Stimulated activated CD8-positive, alpha-beta memory T cell treated with anti-CD3 and anti-CD28 coated beads, Interleukin-7, amount 100 ng/mL, for 1 hour (primary cell): ENCODE results near the gene MYCBPAP.

Experiments
- DNase-seq, 2 donors: peaks; one replicate each; pipeline ENCODE4 v3.0.0-alpha.2; 2020; ENCODE audit warnings: low read depth in 2 of 2

Gene MYCBPAP

DNA sequence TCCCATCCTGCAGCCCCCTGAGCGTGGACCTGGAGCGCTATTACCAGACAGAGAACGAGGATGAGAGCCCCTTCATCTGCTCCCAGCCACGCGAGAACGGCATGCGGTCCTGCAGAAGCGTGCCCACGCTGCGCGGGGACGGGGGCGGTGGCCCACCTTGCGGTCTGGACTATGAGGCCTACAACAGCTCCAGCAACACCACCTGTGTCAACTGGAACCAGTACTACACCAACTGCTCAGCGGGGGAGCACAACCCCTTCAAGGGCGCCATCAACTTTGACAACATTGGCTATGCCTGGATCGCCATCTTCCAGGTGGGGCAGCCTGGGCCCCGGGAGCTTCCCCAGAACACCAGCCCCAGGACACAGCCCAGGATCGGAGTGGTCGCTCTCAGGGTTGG, 64.3 kb downstream of the MYCBPAP start:
- no peak for DNase-seq

DNA sequence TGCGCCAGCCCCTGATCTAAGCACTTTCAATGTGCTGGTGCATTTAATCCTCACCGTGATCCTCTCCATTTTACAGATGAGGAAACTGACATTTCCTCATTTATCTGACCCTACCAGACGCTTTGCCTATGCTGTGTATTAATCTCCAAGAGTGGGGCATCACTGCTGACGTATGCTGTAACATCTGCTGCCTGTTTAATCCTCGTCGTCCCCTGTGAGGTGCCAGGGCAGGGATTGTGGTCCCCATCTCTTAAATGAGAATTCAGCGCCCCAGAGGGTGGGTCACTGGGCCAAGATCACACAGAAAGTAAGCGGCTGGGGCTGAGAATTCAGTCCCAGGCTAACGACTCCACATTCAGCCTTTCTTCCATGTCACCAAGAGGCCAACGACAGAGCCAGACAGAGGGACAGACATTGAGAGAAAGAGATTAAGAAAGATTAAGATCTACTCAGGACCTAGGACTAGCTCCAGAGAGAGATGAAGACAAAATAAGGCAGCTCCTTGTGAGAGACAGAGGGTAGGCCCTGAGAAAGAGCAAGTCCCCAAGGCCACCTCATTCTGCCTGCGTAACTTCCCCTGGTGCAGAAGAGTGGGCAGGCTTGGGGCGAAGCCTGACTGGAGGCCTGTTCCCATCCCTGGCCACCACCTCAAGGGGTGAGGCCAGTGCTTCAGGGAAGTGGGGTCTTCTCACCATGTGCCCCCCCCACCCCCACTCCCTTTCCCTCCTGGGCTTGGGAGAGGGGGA, 65.8 kb downstream of the MYCBPAP start:
- DNase-seq: no peak

GRCh38 chr17:50575581-50576210, 67.5 kb downstream of the MYCBPAP start:
- DNase-seq: no peak

DNA sequence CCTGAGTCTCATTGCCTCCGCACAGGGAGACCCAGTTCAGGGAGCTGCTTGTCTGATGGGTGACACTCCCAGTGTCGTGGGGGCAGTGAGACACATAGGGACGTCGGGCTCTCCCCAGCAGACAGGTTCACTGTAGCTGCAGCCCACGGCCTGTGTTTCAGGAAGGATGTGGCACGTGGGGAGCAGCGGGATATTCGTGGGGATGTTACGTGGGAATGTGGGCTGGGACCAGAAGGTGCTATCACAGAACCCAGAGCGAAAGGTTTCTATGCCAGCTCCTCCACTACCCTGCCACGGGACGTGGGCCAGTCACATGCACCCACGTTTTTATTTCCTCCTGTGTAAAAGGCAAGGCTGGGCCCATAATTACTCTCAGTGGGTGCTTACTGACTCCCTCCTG, 68.6 kb downstream of the MYCBPAP start:
- no peak for DNase-seq

- DNase-seq: no peak
Measured at GRCh38 chr17:50577451-50577954, 69.3 kb downstream of the MYCBPAP start.

GRCh38 chr17:50578173-50578572, 69.9 kb downstream of the MYCBPAP start:
- DNase-seq: no peak

DNA sequence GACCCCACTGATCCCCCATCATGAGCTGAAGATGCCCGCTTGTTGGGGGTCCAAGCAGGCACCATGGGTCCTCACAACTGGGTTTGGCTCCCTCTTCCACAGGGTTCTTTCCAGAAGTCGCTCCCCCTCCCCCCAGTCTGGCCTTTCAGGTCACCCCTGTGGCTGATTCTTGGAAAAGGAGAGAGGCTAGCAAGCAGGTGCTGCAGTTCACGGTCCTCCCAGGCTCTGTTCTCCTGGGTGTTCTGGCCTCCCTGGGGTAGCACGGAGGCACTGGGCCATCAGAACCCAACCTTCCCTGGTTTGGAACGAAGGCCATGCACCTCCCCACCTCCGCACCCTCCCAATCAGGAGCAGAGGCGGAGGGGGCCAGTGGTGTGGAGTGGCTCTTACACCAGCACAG, 71.2 kb downstream of the MYCBPAP start:
- DNase-seq: no peak

- no peak for DNase-seq
Measured at GRCh38 chr17:50580646-50581045, 72.4 kb downstream of the MYCBPAP start.
